ENCODE data around the gene SCGN. TPM values are rescaled to one million over a fixed set of nuclear protein-coding genes. Genes with fewer than 3 reads are reported as not detected.

SCGN gene
- total RNA-seq, 2 experiments from 2014 or later = not detected

- peaks cover 10% of the 10 kb centered on the region for H3K36me3 Mint-ChIP-seq (ENCODE audit: low read depth)
- H3K27me3 Mint-ChIP-seq = no peaks in the 10 kb centered on the region
- H3K4me3 ChIP-seq (ENCODE audit: low read length) = no peak overlapping the region
- ATAC-seq (ENCODE audit: poor library complexity) (no peak), DNase-seq (no peak)
- H3K9me3 ChIP-seq (ENCODE audit: control insufficient read depth in 1 of 2, insufficient read depth in 1 of 2, low read length in 2 of 2) = no peaks in the 10 kb centered on the region
- H3K27ac Mint-ChIP-seq = no peak overlapping the region
- H3K36me3 ChIP-seq (ENCODE audit: insufficient read depth, low read length) = no peaks in the 10 kb centered on the region
- TF ChIP-seq CTCF (IDR thresholded peaks at IDR 0.05) = no peak
- H3K4me1 Mint-ChIP-seq (ENCODE audit: low read depth) = no peaks in the 10 kb centered on the region
- no peaks in the 10 kb centered on the region for H3K4me1 ChIP-seq (ENCODE audit: insufficient read depth, low read length)
- CTCF ChIA-PET = interaction anchor here (0.5 kb wide), 1 partner anchor 16 kb away, joined by 3 read pairs; no protein-coding TSS in a partner anchor
- intact Hi-C loops (cut with DNase I, micrococcal nuclease) = no loop called here
- no peak overlapping the region for H3K4me3 Mint-ChIP-seq
- H3K27ac ChIP-seq (ENCODE audit: low read depth in 1 of 2, low read length in 2 of 2) = no peak overlapping the region
- no peaks in the 10 kb centered on the region for H3K27me3 ChIP-seq (ENCODE audit: control insufficient read depth in 1 of 2, insufficient read depth in 2 of 2, low read length in 2 of 2)
- POLR2A ChIA-PET = no interaction called here
- H3K9me3 Mint-ChIP-seq = no peaks in the 10 kb centered on the region
These were observed 34.0 kb upstream of the SCGN start for GRCh38 chr6:25617997-25618396.

GRCh38 chr6:25619217-25619616, 32.8 kb upstream of the SCGN start:
- intact Hi-C loops (cut with DNase I, micrococcal nuclease) = no loop called here
- no peaks in the 10 kb centered on the region for H3K9me3 Mint-ChIP-seq
- no peak overlapping the region for H3K27ac Mint-ChIP-seq
- H3K36me3 Mint-ChIP-seq (ENCODE audit: low read depth) = peaks cover 10% of the 10 kb centered on the region
- H3K27me3 Mint-ChIP-seq = no peaks in the 10 kb centered on the region
- CTCF ChIA-PET = no interaction called here
- Histone ChIP-seq H3K9me3 (ENCODE audit: control insufficient read depth in 1 of 2, insufficient read depth in 1 of 2, low read length in 2 of 2) (no peaks in the 10 kb centered on the region), H3K36me3 (ENCODE audit: insufficient read depth, low read length) (no peaks in the 10 kb centered on the region), H3K27ac (ENCODE audit: low read depth in 1 of 2, low read length in 2 of 2) (no peak overlapping the region), H3K27me3 (ENCODE audit: control insufficient read depth in 1 of 2, insufficient read depth in 2 of 2, low read length in 2 of 2) (no peaks in the 10 kb centered on the region), H3K4me1 (ENCODE audit: insufficient read depth, low read length) (no peaks in the 10 kb centered on the region), H3K4me3 (ENCODE audit: low read length) (no peak overlapping the region)
- no peak for ATAC-seq (ENCODE audit: poor library complexity)
- TF ChIP-seq CTCF (IDR thresholded peaks at IDR 0.05) = no peak
- no peak overlapping the region for H3K4me3 Mint-ChIP-seq
- POLR2A ChIA-PET = no interaction called here
- no peak for DNase-seq
- no peaks in the 10 kb centered on the region for H3K4me1 Mint-ChIP-seq (ENCODE audit: low read depth)

- TF ChIP-seq CTCF (IDR thresholded peaks at IDR 0.05) = no peak
- no peak overlapping the region for H3K4me3 ChIP-seq (ENCODE audit: low read length)
- H3K4me1 Mint-ChIP-seq (ENCODE audit: low read depth) = no peaks in the 10 kb centered on the region
- no peak overlapping the region for H3K27ac ChIP-seq (ENCODE audit: low read depth in 1 of 2, low read length in 2 of 2)
- no peaks in the 10 kb centered on the region for H3K27me3 ChIP-seq (ENCODE audit: control insufficient read depth in 1 of 2, insufficient read depth in 2 of 2, low read length in 2 of 2)
- no peaks in the 10 kb centered on the region for H3K9me3 ChIP-seq (ENCODE audit: control insufficient read depth in 1 of 2, insufficient read depth in 1 of 2, low read length in 2 of 2)
- no peaks in the 10 kb centered on the region for H3K27me3 Mint-ChIP-seq
- intact Hi-C loops (cut with DNase I, micrococcal nuclease) = no loop called here
- peaks cover 9% of the 10 kb centered on the region for H3K36me3 Mint-ChIP-seq (ENCODE audit: low read depth)
- no peak for ATAC-seq (ENCODE audit: poor library complexity)
- no peak for DNase-seq
- no peaks in the 10 kb centered on the region for H3K9me3 Mint-ChIP-seq
- no peak overlapping the region for H3K4me3 Mint-ChIP-seq
- H3K36me3 ChIP-seq (ENCODE audit: insufficient read depth, low read length) = no peaks in the 10 kb centered on the region
- H3K4me1 ChIP-seq (ENCODE audit: insufficient read depth, low read length) = no peaks in the 10 kb centered on the region
- CTCF ChIA-PET = interaction anchor here (1.1 kb wide), 1 partner anchor 12 kb away, joined by 3 read pairs; no protein-coding TSS in a partner anchor
- no peak overlapping the region for H3K27ac Mint-ChIP-seq
- POLR2A ChIA-PET = no interaction called here
These were observed 31.6 kb upstream of the SCGN start for GRCh38 chr6:25620391-25620790.
